ENCODE data around the gene STK38.
"Not testable (repeated sequence)": the region's sequence is repeated elsewhere in the genome, so short reads cannot be mapped to it uniquely, and the experiment has no call there.

Gene STK38

DNA sequence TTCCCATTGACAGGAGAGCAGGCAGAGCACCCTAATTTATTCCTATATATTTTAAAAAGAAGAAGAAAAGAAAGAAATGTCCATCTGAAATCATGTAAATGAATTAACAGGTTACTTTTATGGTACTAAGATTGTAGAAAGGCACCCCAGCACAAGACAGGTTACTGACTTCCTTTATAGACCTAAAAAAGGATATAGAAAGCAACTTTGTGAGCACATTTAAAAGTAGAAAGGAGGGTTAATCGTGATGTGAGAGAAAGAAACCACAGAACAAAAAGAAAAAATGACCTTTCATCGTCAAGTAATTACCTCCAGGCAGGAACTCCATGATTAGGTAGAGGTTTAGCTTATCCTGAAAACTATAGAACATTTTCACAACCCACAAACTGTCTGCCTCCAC lies 29.9 kb downstream of the STK38 start:
- no peak for DNase-seq

- DNase-seq, result no peak
These were observed 30.3 kb downstream of the STK38 start for GRCh38 chr6:36516988-36517387.

DNA sequence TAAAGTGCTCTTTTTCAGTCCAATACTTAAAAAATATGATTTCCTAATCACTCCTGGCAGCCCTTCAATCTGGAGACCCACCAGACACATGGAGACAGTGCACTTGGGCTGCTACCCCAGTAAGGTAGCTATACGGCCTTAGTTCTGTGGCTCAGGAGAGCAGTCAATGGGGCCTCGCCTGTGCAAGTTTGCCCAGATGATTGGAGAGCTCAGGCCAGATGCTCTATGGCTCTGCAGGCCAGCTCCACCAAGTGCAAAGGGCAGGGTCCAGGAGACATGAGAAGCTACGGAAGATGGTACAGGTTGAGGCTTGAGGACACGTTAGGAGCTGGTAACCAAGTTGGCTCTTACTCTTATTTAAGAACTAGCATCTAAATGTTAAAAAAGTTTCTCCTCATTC lies 30.7 kb downstream of the STK38 start:
- no peak for DNase-seq

DNA sequence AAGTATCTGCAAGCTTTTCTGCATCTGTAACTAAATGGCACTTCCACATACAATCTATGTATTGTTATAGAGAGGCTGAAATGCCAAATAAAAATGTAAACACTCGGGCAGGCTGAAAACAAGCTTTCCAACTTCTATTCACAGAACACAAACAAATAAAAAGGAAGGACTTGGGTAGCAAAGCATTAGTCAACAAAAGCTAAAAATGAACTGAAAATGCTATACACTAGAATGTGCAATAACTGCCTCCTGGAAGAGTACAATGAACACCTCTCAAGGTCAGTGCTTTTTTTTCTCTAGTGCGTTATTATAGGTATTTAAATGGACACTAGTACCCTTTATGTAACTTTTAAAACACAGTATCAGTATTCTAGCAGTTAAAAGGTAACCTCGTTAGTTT lies 31.4 kb downstream of the STK38 start:
- DNase-seq, result no peak

DNA sequence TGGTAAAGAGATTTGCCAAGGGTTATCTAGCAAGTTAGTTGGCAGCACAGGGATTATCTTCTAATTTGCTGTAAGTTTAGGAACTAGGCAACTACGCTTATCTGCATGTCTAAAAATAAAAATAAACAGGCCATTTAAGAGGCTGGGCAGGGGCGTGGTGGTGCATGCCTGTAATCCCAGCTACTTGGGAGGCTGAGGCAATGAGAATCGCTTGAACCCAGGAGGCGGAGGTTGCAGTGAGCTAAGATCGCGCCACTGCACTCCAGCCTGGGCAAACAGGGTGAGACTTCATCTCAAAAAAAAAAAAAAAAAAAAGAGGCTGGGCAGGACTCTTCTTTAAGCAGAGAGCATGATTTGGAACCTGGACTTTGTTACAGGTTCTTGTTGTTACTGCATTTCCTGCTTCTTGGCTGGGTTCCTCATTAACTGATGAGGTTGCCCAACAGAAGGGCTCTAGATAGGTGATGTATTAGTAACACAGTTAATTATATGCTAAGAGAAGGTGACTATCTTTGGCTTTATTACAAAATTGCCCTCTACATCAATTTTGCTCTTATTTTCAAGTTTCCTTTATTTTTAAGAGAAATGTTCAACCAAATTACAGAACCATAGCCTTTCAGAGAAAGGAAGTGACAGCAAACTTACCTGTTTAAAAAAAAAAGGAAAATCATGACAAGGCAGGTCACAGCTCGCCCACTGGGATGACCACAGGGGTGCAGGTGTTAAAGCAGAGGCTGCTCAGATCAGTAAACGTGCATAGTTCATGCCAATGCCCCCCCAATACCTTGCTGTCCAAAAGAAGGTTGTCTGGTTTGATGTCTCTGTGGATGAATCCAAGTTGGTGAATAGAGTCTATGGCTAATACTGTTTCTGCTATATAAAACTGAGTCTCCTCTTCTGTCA lies 32.5 kb downstream of the STK38 start:
- no peak for DNase-seq

- no peak for DNase-seq
These were observed 36.9 kb downstream of the STK38 start for GRCh38 chr6:36510365-36510764.

- no peak for DNase-seq
These were observed 38.7 kb downstream of the STK38 start for GRCh38 chr6:36508532-36508931.

DNA sequence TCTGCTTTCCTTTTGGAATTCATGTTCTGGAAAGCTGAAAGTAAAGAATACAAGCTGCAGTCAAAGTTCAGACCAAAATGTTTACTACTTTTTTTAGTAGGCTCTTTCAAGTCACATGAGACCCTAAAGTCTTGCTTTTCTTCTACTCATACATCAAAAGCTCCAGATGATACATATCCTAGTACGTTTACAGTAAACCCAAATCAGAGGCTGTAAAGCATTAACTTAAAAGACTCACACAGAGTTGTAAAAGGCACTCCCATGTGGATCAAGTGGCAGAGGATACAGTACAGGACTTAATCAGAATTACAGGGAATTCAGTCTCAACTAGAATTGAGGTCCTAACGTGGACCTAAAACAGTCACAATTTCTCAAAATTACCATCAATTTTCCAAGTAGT lies 40.7 kb downstream of the STK38 start:
- DNase-seq, result no peak

DNA sequence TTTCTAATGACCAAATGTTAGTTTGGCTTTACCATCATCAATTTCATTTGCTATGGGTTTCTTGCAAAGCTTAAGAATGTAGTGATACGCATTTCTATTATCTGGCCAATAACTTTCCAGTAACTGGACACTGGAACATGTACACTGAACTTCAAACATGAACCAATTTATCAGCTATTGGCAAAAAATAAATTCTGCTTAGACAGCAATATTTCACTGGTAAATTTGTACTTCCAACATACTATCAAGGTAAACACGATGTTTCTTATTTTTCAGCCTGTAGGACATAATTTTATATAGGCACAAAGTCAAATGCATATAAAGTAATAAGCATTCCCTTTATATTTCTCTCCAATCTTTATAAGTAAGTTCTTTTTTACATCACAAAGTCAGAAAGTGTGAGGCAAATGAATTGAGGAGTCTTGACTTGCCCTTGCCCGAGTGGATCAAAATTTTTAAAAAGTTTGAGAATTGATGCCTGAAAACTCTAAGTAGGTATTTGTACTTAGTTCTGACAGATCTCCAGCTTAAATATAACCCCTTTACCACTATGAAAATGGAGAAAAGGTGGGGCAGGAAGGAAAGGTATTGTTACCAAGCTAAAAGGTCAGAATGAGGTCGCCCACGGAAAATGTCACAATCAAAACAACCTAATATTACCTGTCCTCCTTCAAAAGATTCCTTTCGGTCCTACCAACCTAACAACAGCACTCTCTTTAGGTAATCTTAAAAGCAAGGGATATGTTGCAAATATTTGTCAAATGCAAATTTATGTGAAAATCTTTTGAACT lies 41.3 kb downstream of the STK38 start:
- DNase-seq, result no peak

GRCh38 chr6:36504982-36505381 lies 42.3 kb downstream of the STK38 start:
- DNase-seq, result no peak

DNA sequence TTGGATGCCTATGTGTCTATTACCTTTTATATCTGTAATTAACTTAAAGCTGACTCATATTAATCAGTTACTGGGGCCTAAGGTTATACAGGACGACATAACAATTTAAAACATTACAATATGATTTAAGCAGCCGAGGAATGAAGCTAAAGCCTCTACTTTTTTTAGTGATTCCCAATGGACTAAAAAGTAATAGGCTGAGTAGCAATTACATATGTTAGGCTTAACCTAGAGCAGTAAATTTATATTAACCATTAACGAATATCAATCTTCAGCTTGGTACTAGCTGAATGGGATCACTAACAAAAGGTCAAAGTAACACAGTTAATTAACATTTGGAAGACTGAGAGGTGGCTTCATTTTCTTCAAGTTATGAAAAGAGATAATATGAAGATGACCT lies 43.1 kb downstream of the STK38 start:
- DNase-seq, result no peak

- no peak for DNase-seq
These were observed 45.6 kb downstream of the STK38 start for GRCh38 chr6:36501686-36502085.

DNA sequence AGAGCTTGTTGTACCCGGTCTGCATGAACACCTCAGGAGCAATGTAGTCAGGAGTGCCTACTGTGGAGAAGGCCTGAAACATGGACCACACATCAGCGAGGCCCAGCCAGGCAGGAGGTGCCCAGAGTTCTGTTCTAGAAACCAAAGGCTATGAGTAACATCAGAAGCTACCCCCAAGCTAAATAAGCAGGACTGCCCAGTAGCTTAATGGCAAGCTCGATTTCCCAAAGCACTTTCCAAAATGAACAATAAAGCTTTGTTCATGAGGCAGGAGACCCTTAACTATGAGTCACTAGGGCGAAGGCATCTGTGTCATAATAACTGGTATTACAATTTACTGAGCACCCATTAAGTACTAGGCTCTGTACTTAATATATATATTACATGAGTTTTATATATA lies 47.4 kb downstream of the STK38 start:
- no peak for DNase-seq

- DNase-seq, result no peak
These were observed 52.2 kb downstream of the STK38 start for GRCh38 chr6:36495086-36495485.

DNA sequence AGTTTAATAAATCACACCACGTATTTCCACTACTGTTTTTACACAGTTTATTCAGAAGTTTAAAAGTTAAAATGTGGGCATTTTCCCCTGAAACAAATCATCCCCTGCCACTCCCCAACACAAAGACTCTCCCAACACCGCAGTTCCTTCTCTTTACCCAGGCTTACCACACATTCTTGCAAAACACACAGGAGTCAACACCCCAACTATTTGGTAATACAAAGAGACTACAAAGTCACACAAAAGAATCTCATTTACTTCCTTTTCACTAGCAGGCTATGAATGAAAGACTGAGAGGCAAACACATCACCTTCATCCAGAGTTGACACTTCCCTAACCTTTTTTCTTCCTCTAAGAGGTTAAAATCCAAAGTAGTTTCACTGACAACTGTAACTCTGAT lies 53.4 kb downstream of the STK38 start:
- DNase-seq, result no peak

DNA sequence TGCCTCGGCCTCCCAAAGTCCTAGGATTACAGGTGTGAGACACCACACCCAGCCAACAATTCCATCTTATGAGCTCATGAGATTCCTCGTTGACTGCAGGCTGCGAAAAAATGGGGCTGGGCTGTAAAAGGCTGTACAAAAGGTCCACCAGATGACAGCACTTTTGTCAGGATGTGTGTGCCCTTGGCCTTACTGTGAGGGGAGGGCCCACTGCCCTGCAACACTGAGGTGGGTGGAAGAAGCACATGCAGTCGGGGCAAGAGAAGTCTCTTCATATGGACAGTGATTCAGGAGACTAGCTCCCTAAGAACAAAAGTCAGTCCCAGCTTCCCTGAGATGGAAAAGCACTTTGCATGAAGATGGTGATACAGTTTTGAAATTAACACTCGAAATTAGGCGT lies 54.0 kb downstream of the STK38 start:
- no peak for DNase-seq

DNA sequence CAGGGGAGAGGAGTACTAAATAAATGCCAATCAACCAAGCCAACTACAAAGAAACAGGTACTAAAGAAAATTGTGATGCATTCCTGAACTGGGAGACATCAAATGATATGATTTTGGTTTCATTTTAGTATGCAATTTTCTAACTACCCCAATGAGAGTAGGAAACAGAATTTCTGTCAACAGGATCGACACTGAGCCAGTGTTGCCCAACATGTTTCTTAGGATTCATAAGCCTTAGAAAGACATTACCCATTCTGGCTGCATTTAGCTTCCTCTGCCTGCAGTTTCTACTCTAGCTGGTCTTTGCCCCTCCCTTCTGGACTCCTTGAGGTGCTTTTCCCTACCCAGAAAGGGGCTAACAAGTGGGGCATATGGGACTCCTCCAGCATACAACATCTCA lies 54.7 kb downstream of the STK38 start:
- no peak for DNase-seq

DNA sequence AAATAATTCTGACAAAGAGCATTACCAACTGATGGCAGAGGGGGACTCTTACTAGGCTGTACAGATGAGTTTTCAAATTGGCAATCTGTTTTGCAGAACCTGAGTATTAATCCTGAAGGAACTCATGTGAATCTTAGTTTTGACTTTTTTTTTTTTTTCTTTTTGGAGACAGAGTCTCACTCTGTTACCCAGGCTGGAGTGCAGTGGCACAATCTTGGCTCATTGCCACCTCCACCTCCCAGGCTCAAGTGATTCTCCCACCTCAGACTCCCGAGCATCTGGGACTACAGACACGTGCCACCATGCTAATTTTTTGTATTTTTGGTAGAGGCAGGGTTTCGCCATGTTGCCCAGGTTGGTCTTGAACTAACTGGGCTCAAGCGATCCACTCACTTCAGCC lies 55.2 kb downstream of the STK38 start:
- DNase-seq, result no peak

GRCh38 chr6:36491378-36491965 lies 55.8 kb downstream of the STK38 start:
- no peak for DNase-seq

- DNase-seq, result no peak
These were observed 57.9 kb downstream of the STK38 start for GRCh38 chr6:36489426-36489825.

DNA sequence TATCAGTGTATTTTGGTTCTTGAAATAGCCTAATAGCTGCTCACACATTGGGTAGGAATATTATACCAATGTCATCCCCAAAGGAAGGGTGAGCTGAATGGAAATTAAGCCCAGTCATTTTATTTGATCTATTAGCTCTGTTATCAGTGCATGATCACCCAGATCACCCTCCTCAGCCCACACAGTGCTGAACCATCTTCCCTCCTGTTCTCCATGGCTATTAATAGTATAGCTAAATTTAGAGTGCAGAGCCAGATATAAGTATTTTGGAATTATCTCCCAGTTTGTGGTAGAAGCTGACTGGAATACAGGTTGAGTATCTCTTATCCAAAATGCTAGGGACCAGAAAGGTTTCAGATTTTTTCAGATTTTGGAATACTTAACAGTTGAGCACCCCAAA lies 59.1 kb downstream of the STK38 start:
- DNase-seq, result no peak

- no peak for DNase-seq
These were observed 59.6 kb downstream of the STK38 start for GRCh38 chr6:36487698-36488097.

- no peak for DNase-seq
These were observed 62.5 kb downstream of the STK38 start for GRCh38 chr6:36484736-36485135.

GRCh38 chr6:36483326-36483725 lies 64.0 kb downstream of the STK38 start:
- not testable (repeated sequence) for DNase-seq
